ENCODE measurements around the gene CPLANE2. TPM values are rescaled to one million over a fixed set of nuclear protein-coding genes. Genes with fewer than 3 reads are reported as not detected.

CPLANE2 gene
- total RNA-seq, 1 donor from 2014 or later = 8.6 TPM

- Mint-ChIP-seq H3K27ac (ENCODE audit: unreplicated experiment) (no peak overlapping the region), H3K4me3 (ENCODE audit: unreplicated experiment) (no peak overlapping the region), H3K36me3 (ENCODE audit: low read depth, unreplicated experiment) (peaks cover 5% of the 10 kb centered on the region), H3K9me3 (ENCODE audit: unreplicated experiment) (peaks cover 7% of the 10 kb centered on the region), H3K4me1 (ENCODE audit: low read depth, unreplicated experiment) (no peaks in the 10 kb centered on the region), H3K27me3 (ENCODE audit: low read depth, unreplicated experiment) (peaks cover 40% of the 10 kb centered on the region)
- Histone ChIP-seq H4K20me1 (ENCODE audit: insufficient read depth, low read length) (no peaks in the 10 kb centered on the region), H2AFZ (ENCODE audit: low read depth, low read length) (no peak overlapping the region), H3K4me2 (ENCODE audit: low read length) (no peak overlapping the region), H3K79me2 (ENCODE audit: insufficient read depth, low read length) (no peaks in the 10 kb centered on the region), H3K9ac (ENCODE audit: low read length) (no peak overlapping the region), H3K9me3 (ENCODE audit: insufficient read depth, low read depth, low read length) (peaks cover 6% of the 10 kb centered on the region), H3K27me3 (ENCODE audit: insufficient read depth, low read length) (peaks cover 25% of the 10 kb centered on the region), H3K4me3 (ENCODE audit: insufficient read depth, low read depth, low read length) (no peak overlapping the region), H3K4me1 (ENCODE audit: insufficient read depth, low read length) (peaks cover 14% of the 10 kb centered on the region), H3K36me3 (ENCODE audit: insufficient read depth, low read length) (no peaks in the 10 kb centered on the region), H3K27ac (ENCODE audit: low read depth, low read length) (no peak overlapping the region)
- TF ChIP-seq EZH2 (IDR thresholded peaks at IDR 0.05; ENCODE audit: insufficient read depth, low read length) = no peak
- no peak for DNase-seq (ENCODE audit: low read depth)
- FAIRE-seq = no peak
Observed at GRCh38 chr1:16229976-16230740, 6.8 kb downstream of the CPLANE2 start.

- peaks cover 6% of the 10 kb centered on the region for H3K9me3 ChIP-seq (ENCODE audit: insufficient read depth, low read depth, low read length)
- peak overlapping the region; percentile 5 for H3K4me3 ChIP-seq (ENCODE audit: insufficient read depth, low read depth, low read length)
- peaks cover 51% of the 10 kb centered on the region for H3K27me3 Mint-ChIP-seq (ENCODE audit: low read depth, unreplicated experiment)
Observed at GRCh38 chr1:16226490-16227179, 10.3 kb downstream of the CPLANE2 start.

GRCh38 chr1:16226129-16226489 lies 10.9 kb downstream of the CPLANE2 start:
- no peak for FAIRE-seq
- Histone ChIP-seq H3K79me2 (ENCODE audit: insufficient read depth, low read length) (no peaks in the 10 kb centered on the region), H4K20me1 (ENCODE audit: insufficient read depth, low read length) (no peaks in the 10 kb centered on the region), H3K4me3 (ENCODE audit: insufficient read depth, low read depth, low read length) (no peak overlapping the region), H3K27ac (ENCODE audit: low read depth, low read length) (no peak overlapping the region), H3K36me3 (ENCODE audit: insufficient read depth, low read length) (no peaks in the 10 kb centered on the region), H3K27me3 (ENCODE audit: insufficient read depth, low read length) (peaks cover 25% of the 10 kb centered on the region), H3K9ac (ENCODE audit: low read length) (no peak overlapping the region), H3K4me2 (ENCODE audit: low read length) (peak overlapping the region; percentile 74), H2AFZ (ENCODE audit: low read depth, low read length) (no peak overlapping the region), H3K9me3 (ENCODE audit: insufficient read depth, low read depth, low read length) (peaks cover 6% of the 10 kb centered on the region), H3K4me1 (ENCODE audit: insufficient read depth, low read length) (peaks cover 7% of the 10 kb centered on the region)
- Mint-ChIP-seq H3K9me3 (ENCODE audit: unreplicated experiment) (peaks cover 5% of the 10 kb centered on the region), H3K36me3 (ENCODE audit: low read depth, unreplicated experiment) (peaks cover 5% of the 10 kb centered on the region), H3K4me1 (ENCODE audit: low read depth, unreplicated experiment) (no peaks in the 10 kb centered on the region), H3K27me3 (ENCODE audit: low read depth, unreplicated experiment) (peaks cover 56% of the 10 kb centered on the region), H3K4me3 (ENCODE audit: unreplicated experiment) (no peak overlapping the region), H3K27ac (ENCODE audit: unreplicated experiment) (no peak overlapping the region)
- TF ChIP-seq EZH2 (IDR thresholded peaks at IDR 0.05; ENCODE audit: insufficient read depth, low read length) = no peak
- TF ChIP-seq CTCF (IDR thresholded peaks at IDR 0.05; ENCODE audit: insufficient read depth, low read depth, low read length) = no peak
- no peak for DNase-seq (ENCODE audit: low read depth)

More at GRCh38 chr1:16226490-16227179, 10.3 kb downstream of the CPLANE2 start:
- Mint-ChIP-seq H3K4me1 (ENCODE audit: low read depth, unreplicated experiment) (no peaks in the 10 kb centered on the region), H3K9me3 (ENCODE audit: unreplicated experiment) (peaks cover 3% of the 10 kb centered on the region), H3K36me3 (ENCODE audit: low read depth, unreplicated experiment) (peaks cover 5% of the 10 kb centered on the region), H3K27ac (ENCODE audit: unreplicated experiment) (no peak overlapping the region), H3K4me3 (ENCODE audit: unreplicated experiment) (peak overlapping the region; percentile 62)
- peaks cover 9% of the 10 kb centered on the region for H3K4me1 ChIP-seq (ENCODE audit: insufficient read depth, low read length)
- H3K36me3 ChIP-seq (ENCODE audit: insufficient read depth, low read length) = no peaks in the 10 kb centered on the region
- FAIRE-seq = no peak
- peak overlapping the region; percentile 41 for H2AFZ ChIP-seq (ENCODE audit: low read depth, low read length)
- peak overlapping the region; percentile 74 for H3K4me2 ChIP-seq (ENCODE audit: low read length)
- no peak for DNase-seq (ENCODE audit: low read depth)
- no peak overlapping the region for H3K27ac ChIP-seq (ENCODE audit: low read depth, low read length)
- H4K20me1 ChIP-seq (ENCODE audit: insufficient read depth, low read length) = no peaks in the 10 kb centered on the region
- H3K79me2 ChIP-seq (ENCODE audit: insufficient read depth, low read length) = no peaks in the 10 kb centered on the region
- H3K27me3 ChIP-seq (ENCODE audit: insufficient read depth, low read length) = peaks cover 25% of the 10 kb centered on the region
- no peak overlapping the region for H3K9ac ChIP-seq (ENCODE audit: low read length)
- TF ChIP-seq EZH2 (IDR thresholded peaks at IDR 0.05; ENCODE audit: insufficient read depth, low read length) (no peak), CTCF (IDR thresholded peaks at IDR 0.05; ENCODE audit: insufficient read depth, low read depth, low read length) (no peak)
